ENCODE results near the gene ADAMTSL5. TPM values are rescaled to one million over a fixed set of nuclear protein-coding genes. Genes with fewer than 3 reads are reported as not detected.

The ADAMTSL5 gene
- total and polyA plus RNA-seq, 9 of the 15 experiments (the other 6 are each of a cell fraction or from before 2014, with no cell fraction given), result 1.0 to 11.6 (median 4.1) TPM

- WGBS (ENCODE audit: insufficient coverage, low coverage, missing lambda C conversion rate), result 10% methylated on average over 3 of the region's 4 CpGs
- in situ Hi-C loops (cut with MboI) (loop anchor here (5.0 to 10.0 kb wide), 2 partner anchors 108 to 215 kb away; no protein-coding TSS in a partner anchor), intact Hi-C loops (cut with micrococcal nuclease) (loop anchor here (10.0 kb wide), 2 partner anchors 55 to 215 kb away; partner anchors contain the start of gene UQCR11)
- ChIA-PET POLR2A (no interaction called here), CTCF (ENCODE audit: low intra/inter-chr PET ratio) (no interaction called here)
- no peak overlapping the region for H3K9ac ChIP-seq (ENCODE audit: insufficient read depth in 1 of 2, low read depth in 2 of 2, low read length in 2 of 2)
- no peaks in the 10 kb centered on the region; a peak in 1 of 5 replicates for H3K27me3 ChIP-seq (ENCODE audit: control insufficient read depth in 2 of 2, insufficient read depth in 2 of 2, low read length in 2 of 2)
- peaks cover 3 to 31% of the 10 kb centered on the region in 2 experiments; a peak in 3 of 5 replicates for H3K4me1 ChIP-seq (replicated peaks in 1 of 2; ENCODE audit: control insufficient read depth in 2 of 2, insufficient read depth in 2 of 2, low read length in 2 of 2)
- H3K9me3 ChIP-seq (replicated peaks; ENCODE audit: control insufficient read depth, insufficient read depth, low read depth, low read length), result no peaks in the 10 kb centered on the region
- FAIRE-seq, result no peak
- H2AFZ ChIP-seq (ENCODE audit: low read depth, low read length), result no peak overlapping the region
- H3K9me1 ChIP-seq (ENCODE audit: control insufficient read depth, insufficient read depth, low read length), result no peaks in the 10 kb centered on the region
- no peaks in the 10 kb centered on the region for H4K20me1 ChIP-seq (replicated peaks; ENCODE audit: control insufficient read depth, insufficient read depth, low read length)
- H3K4me3 ChIP-seq, result no peak overlapping the region
- no peaks in the 10 kb centered on the region for H3K79me2 ChIP-seq (ENCODE audit: control insufficient read depth, insufficient read depth, low read length)
- no peaks in the 10 kb centered on the region for H3K36me3 ChIP-seq (ENCODE audit: control insufficient read depth, insufficient read depth, low read length)
- no peak overlapping the region for H3K27ac ChIP-seq (ENCODE audit: extremely low read depth, low read depth, low read length)
- no peak for DNase-seq (ENCODE audit: extremely low read depth in 1 of 4, low spot score in 3 of 4)
- no peak for ATAC-seq
- TF ChIP-seq KDM1A (IDR thresholded peaks at IDR 0.05) (peak; percentile 38 to 55; a peak in 2 of 4 replicates), EGR1 (conservative IDR thresholded peaks at IDR 0.05) (peak; percentile 80), EHMT2 (IDR thresholded peaks at IDR 0.05) (peak; percentile 71), SNRNP70 (optimal IDR thresholded peaks at IDR 0.05; ENCODE audit: low read depth, low read length) (no peak), HDAC1 (IDR thresholded peaks at IDR 0.05) (peak in 1 of 2 experiments; percentile 39; a peak in 1 of 4 replicates)
- TF ChIP-seq, protein P1, sequence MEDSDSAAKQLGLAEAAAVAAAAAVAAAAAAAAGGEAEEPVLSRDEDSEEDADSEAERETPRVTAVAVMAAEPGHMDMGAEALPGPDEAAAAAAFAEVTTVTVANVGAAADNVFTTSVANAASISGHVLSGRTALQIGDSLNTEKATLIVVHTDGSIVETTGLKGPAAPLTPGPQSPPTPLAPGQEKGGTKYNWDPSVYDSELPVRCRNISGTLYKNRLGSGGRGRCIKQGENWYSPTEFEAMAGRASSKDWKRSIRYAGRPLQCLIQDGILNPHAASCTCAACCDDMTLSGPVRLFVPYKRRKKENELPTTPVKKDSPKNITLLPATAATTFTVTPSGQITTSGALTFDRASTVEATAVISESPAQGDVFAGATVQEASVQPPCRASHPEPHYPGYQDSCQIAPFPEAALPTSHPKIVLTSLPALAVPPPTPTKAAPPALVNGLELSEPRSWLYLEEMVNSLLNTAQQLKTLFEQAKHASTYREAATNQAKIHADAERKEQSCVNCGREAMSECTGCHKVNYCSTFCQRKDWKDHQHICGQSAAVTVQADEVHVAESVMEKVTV (CRISPR knock-in tag; IDR thresholded peaks at IDR 0.05), result no peak
- H3K4me2 ChIP-seq (ENCODE audit: insufficient read depth, low read length), result no peak overlapping the region
- BruUV-seq (replicated peaks), result no TSS peak
Measured at GRCh38 chr19:1549332-1549945, 36.6 kb upstream of the ADAMTSL5 start.
